ENCODE measurements around the gene FKBP11. TPM values are rescaled to one million over a fixed set of nuclear protein-coding genes. Genes with fewer than 3 reads are reported as not detected.

FKBP11 gene
- total RNA-seq, 4 donors from 2014 or later: 3.0 to 6.8 (median 5.3) TPM

DNA sequence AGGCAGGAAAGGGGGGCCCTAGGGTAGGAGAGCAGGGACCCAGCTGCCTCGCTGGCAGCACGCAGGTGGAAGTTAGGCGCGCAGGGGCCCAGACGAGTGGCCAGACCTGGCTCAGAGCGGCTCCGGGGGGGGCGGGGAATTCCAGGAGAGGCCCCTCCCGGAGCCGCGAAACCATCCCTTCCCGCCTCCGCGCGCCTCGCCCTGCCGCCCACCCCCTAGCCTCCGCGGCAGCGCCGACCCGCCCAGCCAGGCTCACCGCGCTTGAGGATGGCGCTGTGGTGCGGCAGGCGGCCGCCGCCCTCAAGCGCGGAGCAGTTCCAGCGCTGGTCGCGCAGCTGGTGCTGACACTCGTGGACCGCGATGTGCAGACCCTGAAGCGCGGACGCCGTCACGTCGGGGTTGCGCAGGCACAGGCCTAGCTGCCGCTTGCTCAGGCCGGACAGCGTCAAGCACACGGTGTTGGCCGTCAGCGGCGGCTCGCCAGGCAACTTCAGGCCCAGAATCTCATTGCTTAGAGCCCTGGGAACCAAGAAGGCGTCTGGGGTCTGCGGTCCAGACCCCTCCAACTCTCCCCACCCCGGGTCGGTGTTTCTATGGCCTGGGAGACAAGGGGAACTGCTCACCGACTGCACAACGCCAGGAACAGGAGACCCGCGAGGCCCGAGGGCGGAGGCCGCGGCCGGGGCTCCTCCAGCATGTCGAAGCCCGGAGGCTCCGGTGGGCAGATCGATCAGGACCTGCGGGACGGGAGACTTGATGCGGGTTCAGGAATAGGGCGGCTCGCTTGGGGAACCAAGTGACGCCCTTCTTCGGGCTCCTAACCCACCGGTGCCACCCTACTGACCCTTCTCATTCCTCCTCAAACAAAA lies 44.8 kb upstream of the FKBP11 start:
- TF ChIP-seq, protein P1, sequence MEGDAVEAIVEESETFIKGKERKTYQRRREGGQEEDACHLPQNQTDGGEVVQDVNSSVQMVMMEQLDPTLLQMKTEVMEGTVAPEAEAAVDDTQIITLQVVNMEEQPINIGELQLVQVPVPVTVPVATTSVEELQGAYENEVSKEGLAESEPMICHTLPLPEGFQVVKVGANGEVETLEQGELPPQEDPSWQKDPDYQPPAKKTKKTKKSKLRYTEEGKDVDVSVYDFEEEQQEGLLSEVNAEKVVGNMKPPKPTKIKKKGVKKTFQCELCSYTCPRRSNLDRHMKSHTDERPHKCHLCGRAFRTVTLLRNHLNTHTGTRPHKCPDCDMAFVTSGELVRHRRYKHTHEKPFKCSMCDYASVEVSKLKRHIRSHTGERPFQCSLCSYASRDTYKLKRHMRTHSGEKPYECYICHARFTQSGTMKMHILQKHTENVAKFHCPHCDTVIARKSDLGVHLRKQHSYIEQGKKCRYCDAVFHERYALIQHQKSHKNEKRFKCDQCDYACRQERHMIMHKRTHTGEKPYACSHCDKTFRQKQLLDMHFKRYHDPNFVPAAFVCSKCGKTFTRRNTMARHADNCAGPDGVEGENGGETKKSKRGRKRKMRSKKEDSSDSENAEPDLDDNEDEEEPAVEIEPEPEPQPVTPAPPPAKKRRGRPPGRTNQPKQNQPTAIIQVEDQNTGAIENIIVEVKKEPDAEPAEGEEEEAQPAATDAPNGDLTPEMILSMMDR (IDR thresholded peaks at IDR 0.05; ENCODE audit: low read depth): no peak

DNA sequence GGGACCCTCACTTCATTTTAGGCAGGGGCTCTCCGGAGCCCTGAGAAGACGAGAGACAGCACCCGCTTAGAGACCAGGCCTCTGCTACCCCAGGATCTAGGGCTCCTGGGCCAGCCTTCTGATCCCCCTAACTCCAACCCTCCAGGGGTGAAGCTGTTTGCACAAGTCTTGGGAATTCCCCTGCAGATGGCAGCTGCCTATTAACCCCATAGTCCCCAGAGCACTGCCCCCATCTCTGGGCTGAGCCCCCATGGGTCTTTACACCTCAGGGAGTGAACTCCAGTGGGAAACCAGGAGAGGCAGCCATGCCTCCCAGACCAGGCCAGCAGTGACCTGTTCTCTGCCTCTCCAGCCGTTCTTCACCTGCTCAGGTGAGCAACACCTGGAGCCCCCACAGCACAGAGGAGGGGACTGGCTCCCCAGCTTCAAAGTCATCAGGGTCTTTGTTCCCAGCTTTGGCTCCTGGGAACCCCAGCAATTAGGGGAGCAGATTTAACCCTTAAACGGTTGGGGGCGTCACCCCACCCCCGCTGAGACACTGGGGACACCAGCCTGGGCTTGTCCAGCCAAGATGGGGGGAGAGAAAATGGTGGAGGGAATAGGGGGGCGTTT lies 44.0 kb upstream of the FKBP11 start:
- TF ChIP-seq, protein P1 (IDR thresholded peaks at IDR 0.05; ENCODE audit: low read depth): no peak

DNA sequence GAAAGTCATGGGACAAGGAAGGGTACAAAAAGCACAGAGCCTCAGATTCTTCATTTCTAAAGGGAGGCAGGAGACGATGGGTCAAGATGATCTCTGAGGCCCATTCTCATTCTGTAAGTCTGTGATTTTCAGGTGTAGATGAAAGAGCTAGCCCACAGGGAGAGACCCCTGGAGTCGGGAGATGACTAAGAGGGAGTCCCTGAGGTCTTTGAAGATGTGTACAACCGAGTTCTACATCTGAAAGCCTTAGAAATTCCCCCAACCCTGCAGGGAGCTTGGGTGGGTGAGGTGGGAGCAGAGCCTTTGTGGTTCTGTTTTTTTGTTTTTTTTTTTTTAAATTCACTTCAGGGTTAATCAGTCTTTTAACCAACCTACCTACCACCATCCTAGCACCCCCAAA lies 43.2 kb upstream of the FKBP11 start:
- TF ChIP-seq, protein P1 (IDR thresholded peaks at IDR 0.05; ENCODE audit: low read depth): no peak

DNA sequence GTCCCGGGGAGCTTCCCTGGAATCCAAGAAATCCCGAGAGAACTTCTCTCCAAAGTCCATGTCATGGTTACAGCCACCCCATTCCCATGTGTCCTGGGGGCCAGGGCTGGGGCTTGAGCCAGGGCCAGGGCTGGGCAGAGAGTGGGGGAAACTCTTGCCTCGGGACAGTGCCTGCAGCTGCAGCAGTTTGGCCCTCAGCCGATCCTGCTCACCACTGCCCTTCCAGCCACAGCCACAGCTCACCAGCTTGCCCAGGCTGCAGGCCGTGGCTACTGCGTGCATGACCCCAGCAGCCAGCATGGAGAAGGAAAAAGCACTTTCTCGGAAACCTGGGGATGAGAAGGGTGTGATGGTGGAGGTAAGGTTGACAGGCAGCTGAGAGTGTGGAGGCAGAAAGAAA lies 42.7 kb upstream of the FKBP11 start:
- TF ChIP-seq, protein P1 (IDR thresholded peaks at IDR 0.05; ENCODE audit: low read depth): no peak

- TF ChIP-seq, protein P1 (IDR thresholded peaks at IDR 0.05; ENCODE audit: low read depth): no peak
These were observed 41.0 kb upstream of the FKBP11 start for GRCh38 chr12:48966177-48966895.

- TF ChIP-seq, protein P1 (IDR thresholded peaks at IDR 0.05; ENCODE audit: low read depth): no peak
These were observed 40.1 kb upstream of the FKBP11 start for GRCh38 chr12:48965298-48965838.

GRCh38 chr12:48961801-48962200 lies 36.5 kb upstream of the FKBP11 start:
- TF ChIP-seq, protein P1 (IDR thresholded peaks at IDR 0.05; ENCODE audit: low read depth): no peak

Measured in subcutaneous adipose tissue (tissue), 4 donors.